Measurements from ENCODE around the gene DPPA3.

The DPPA3 gene

GRCh38 chr12:7695566-7696197 is 15.6 kb upstream of the DPPA3 start, which contains the start of gene GDF3:
GDF3 (minus strand) TSS chr12:7695775; CDS start chr12:7695728, 47 bp downstream.
- Histone ChIP-seq H3K27me3 (ENCODE audit: insufficient read depth, low read length) (no peaks in the 10 kb centered on the region), H3F3A (ENCODE audit: insufficient read depth, low read length) (no peaks in the 10 kb centered on the region), H3K36me3 (ENCODE audit: insufficient read depth, low read length) (no peaks in the 10 kb centered on the region), H3K4me3 (ENCODE audit: low read depth, low read length, poor library complexity, severe bottlenecking) (no peak within 1 kb of the TSS), H3K9ac (ENCODE audit: low read length) (no peak within 1 kb of the TSS), H3K9me2 (ENCODE audit: low read depth, low read length) (no peaks in the 10 kb centered on the region), H2AFZ (ENCODE audit: low read length) (no peak within 1 kb of the TSS), H3K9me3 (ENCODE audit: low read length) (no peaks in the 10 kb centered on the region), H3K4me2 (ENCODE audit: low read length) (no peak within 1 kb of the TSS), H3K79me2 (ENCODE audit: insufficient read depth, low read length) (no peaks in the 10 kb centered on the region), H3K27ac (ENCODE audit: low read depth, low read length, poor library complexity, severe bottlenecking) (no peak within 1 kb of the TSS), H3K4me1 (ENCODE audit: insufficient read depth, low read length, severe bottlenecking) (no peaks in the 10 kb centered on the region), H4K20me1 (ENCODE audit: insufficient read depth, low read length) (no peaks in the 10 kb centered on the region)
- TF ChIP-seq EZH2 (IDR thresholded peaks at IDR 0.05; ENCODE audit: borderline replicate concordance, low read length), result no peak
- no peak for TF ChIP-seq CTCF (IDR thresholded peaks at IDR 0.05; ENCODE audit: low read length)

GRCh38 chr12:7705846-7706245 is 5.4 kb upstream of the DPPA3 start:
- no peaks in the 10 kb centered on the region; the same call in 1 of the 2 replicates for H3K27me3 ChIP-seq (ENCODE audit: insufficient read depth, low read length)
- H3K9me2 ChIP-seq (ENCODE audit: low read depth, low read length), result no peaks in the 10 kb centered on the region
- no peak overlapping the region for H3K4me2 ChIP-seq (ENCODE audit: low read length)
- H2AFZ ChIP-seq (ENCODE audit: low read length), result no peak overlapping the region
- H3K9me3 ChIP-seq (ENCODE audit: low read length), result no peaks in the 10 kb centered on the region
- TF ChIP-seq CTCF (IDR thresholded peaks at IDR 0.05; ENCODE audit: low read length) (no peak), EZH2 (IDR thresholded peaks at IDR 0.05; ENCODE audit: borderline replicate concordance, low read length) (no peak)
- no peak overlapping the region for H3K27ac ChIP-seq (ENCODE audit: low read depth, low read length, poor library complexity, severe bottlenecking)
- no peak overlapping the region for H3K9ac ChIP-seq (ENCODE audit: low read length)
- no peaks in the 10 kb centered on the region for H4K20me1 ChIP-seq (ENCODE audit: insufficient read depth, low read length)
- H3K4me1 ChIP-seq (ENCODE audit: insufficient read depth, low read length, severe bottlenecking), result no peaks in the 10 kb centered on the region
- no peaks in the 10 kb centered on the region for H3K79me2 ChIP-seq (ENCODE audit: insufficient read depth, low read length)
- H3K4me3 ChIP-seq (ENCODE audit: low read depth, low read length, poor library complexity, severe bottlenecking), result no peak overlapping the region
- no peaks in the 10 kb centered on the region for H3F3A ChIP-seq (ENCODE audit: insufficient read depth, low read length)
- no peaks in the 10 kb centered on the region for H3K36me3 ChIP-seq (ENCODE audit: insufficient read depth, low read length)

GRCh38 chr12:7709969-7710675 is 1.1 kb upstream of the DPPA3 start:
- H3K27me3 ChIP-seq (ENCODE audit: insufficient read depth, low read length), result no peaks in the 10 kb centered on the region; the same call in 1 of the 2 replicates
- H3F3A ChIP-seq (ENCODE audit: insufficient read depth, low read length), result no peaks in the 10 kb centered on the region
- H3K4me1 ChIP-seq (ENCODE audit: insufficient read depth, low read length, severe bottlenecking), result no peaks in the 10 kb centered on the region
- H3K4me2 ChIP-seq (ENCODE audit: low read length), result no peak overlapping the region
- H3K36me3 ChIP-seq (ENCODE audit: insufficient read depth, low read length), result no peaks in the 10 kb centered on the region
- no peaks in the 10 kb centered on the region for H3K9me2 ChIP-seq (ENCODE audit: low read depth, low read length)
- no peak for TF ChIP-seq EZH2 (IDR thresholded peaks at IDR 0.05; ENCODE audit: borderline replicate concordance, low read length)
- H3K27ac ChIP-seq (ENCODE audit: low read depth, low read length, poor library complexity, severe bottlenecking), result no peak overlapping the region
- H3K9me3 ChIP-seq (ENCODE audit: low read length), result no peaks in the 10 kb centered on the region
- H2AFZ ChIP-seq (ENCODE audit: low read length), result no peak overlapping the region
- no peak overlapping the region for H3K9ac ChIP-seq (ENCODE audit: low read length)
- H4K20me1 ChIP-seq (ENCODE audit: insufficient read depth, low read length), result no peaks in the 10 kb centered on the region
- no peak overlapping the region for H3K4me3 ChIP-seq (ENCODE audit: low read depth, low read length, poor library complexity, severe bottlenecking)
- H3K79me2 ChIP-seq (ENCODE audit: insufficient read depth, low read length), result no peaks in the 10 kb centered on the region

Measured in OCI-LY1 (cell line).